GM10248 (cell line): ENCODE measurements around the gene SLC13A3.

Experiments
- CTCF ChIA-PET: fragments of 300-600 bp; sonication (Branson Sonifier 250); formaldehyde crosslinking; extraction: SDS; loops from one replicate; lab custom pipeline; 2021; ENCODE audit warnings: antibody characterized with exemption; lab: Yijun Ruan, JAX
- POLR2A ChIA-PET: fragments of 350-650 bp; sonication (Branson Sonifier 250); formaldehyde crosslinking; extraction: SDS; loops from one replicate; lab custom pipeline; 2020; ENCODE audit warnings: antibody characterized with exemption; lab: Yijun Ruan, JAX
- DNase-seq: peaks from one replicate; pipeline ENCODE4 v3.0.0; 2012; ENCODE audit errors: extremely low spot score
- TF ChIP-seq, protein P1 (sequence below): IDR thresholded peaks from 2 replicates; pipeline ENCODE4 v1.5.1; 2012; ENCODE audit warnings: mild to moderate bottlenecking, low read depth; ENCODE audit errors: extremely low read depth, missing control alignments, control extremely low read depth

The SLC13A3 gene

GRCh38 chr20:46689082-46689753, 38.0 kb upstream of the SLC13A3 start, which contains the start of gene TP53RK:
Gene TP53RK, minus strand, starts transcription at chr20:46689444. Its CDS starts 30 bp downstream, at chr20:46689414.
- TF ChIP-seq, protein P1, sequence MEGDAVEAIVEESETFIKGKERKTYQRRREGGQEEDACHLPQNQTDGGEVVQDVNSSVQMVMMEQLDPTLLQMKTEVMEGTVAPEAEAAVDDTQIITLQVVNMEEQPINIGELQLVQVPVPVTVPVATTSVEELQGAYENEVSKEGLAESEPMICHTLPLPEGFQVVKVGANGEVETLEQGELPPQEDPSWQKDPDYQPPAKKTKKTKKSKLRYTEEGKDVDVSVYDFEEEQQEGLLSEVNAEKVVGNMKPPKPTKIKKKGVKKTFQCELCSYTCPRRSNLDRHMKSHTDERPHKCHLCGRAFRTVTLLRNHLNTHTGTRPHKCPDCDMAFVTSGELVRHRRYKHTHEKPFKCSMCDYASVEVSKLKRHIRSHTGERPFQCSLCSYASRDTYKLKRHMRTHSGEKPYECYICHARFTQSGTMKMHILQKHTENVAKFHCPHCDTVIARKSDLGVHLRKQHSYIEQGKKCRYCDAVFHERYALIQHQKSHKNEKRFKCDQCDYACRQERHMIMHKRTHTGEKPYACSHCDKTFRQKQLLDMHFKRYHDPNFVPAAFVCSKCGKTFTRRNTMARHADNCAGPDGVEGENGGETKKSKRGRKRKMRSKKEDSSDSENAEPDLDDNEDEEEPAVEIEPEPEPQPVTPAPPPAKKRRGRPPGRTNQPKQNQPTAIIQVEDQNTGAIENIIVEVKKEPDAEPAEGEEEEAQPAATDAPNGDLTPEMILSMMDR = no peak
- peak; percentile 99 for DNase-seq
- ChIA-PET POLR2A (no interaction called here), CTCF (interaction anchor here (1.0 to 3.4 kb wide), 6 partner anchors 7 to 278 kb away, joined by 3 to 15 read pairs (median 4); partner anchors contain the start of gene OCSTAMP)

- POLR2A ChIA-PET = interaction anchor here (0.7 kb wide), 1 partner anchor 156 kb away, joined by 3 read pairs; no protein-coding TSS in a partner anchor
- TF ChIP-seq, protein P1 = no peak
- DNase-seq = no peak
- CTCF ChIA-PET = interaction anchor here (0.8 to 3.4 kb wide), 6 partner anchors 9 to 277 kb away, joined by 3 to 15 read pairs (median 4); partner anchors contain the start of gene OCSTAMP
Measured at GRCh38 chr20:46688151-46689081, 37.2 kb upstream of the SLC13A3 start.

DNA sequence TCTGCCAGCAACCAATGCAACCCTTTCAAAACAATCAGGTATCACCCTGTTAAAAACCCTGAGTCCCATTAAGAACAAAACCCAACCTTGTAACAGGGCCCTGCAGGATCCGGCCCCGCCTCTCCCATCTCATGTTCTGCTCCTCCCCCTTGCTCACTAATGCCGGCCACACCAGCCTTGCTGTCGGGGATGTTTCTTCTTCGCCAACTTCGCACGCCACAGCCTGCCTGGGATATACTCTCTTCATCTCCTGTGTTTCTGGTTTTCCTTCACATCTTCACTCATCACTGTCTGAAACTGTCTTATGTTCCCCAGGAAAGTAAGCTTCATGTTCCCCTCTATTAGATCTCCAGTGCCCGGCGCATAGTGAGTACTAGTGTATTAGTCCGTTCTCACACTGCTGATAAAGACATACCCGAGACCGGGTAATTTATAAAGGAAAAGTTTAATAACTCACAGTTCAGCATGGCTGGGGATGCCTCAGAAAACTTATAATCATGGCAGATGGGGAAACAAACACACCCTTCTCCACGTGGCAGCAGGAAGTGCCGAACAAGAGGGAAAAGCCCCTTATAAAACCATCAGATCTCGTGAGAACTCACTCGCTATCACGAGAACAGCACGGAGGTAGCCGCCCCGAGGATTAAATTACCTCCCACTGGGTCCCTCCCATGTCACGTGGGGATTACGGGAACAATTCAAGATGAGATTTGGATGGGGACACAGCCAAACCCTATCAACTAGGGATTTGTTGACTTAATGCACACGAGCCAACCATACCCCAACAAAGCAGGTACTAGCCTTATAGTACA, 32.9 kb upstream of the SLC13A3 start:
- DNase-seq = no peak
- TF ChIP-seq, protein P1 = no peak
- ChIA-PET CTCF (interaction anchor here (1.0 to 6.0 kb wide), 6 partner anchors 34 to 162 kb away, joined by 3 to 93 read pairs (median 6); no protein-coding TSS in a partner anchor), POLR2A (no interaction called here)

GRCh38 chr20:46683668-46683938, 32.3 kb upstream of the SLC13A3 start:
- CTCF ChIA-PET = interaction anchor here (0.9 to 6.0 kb wide), 8 partner anchors 35 to 669 kb away, joined by 3 to 93 read pairs (median 4); no protein-coding TSS in a partner anchor
- POLR2A ChIA-PET = no interaction called here

DNA sequence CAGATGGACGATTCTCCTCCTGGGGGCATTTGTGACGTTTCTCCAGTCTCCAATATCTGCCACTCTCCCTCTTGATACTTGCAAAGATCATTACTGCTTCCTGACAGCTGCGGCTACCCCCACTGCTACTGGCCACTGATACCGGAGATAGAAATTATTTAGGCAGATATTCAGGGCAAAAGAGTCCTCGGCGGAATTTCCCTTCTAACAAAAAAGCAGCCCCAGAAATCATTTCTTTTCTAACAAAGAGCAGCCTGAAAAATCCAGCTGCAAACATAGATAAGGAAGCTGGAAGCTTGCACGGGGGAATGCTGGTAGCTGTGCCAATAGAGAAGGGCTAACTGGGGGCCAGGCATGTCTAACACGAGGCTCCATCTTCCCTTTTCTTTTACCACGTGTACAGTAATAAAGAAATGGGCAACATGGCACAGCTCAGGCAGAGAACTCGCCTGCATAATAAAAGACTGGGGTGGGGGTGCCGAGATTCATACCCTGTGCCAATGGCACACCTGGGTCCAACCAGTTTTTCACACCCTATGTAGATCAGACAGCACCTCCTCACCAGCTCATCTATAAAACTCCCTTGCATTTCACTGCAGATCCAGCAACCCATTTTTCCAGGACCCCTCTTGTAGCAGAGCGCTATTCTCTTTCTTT, 31.9 kb upstream of the SLC13A3 start:
- DNase-seq = no peak
- CTCF ChIA-PET = interaction anchor here (0.9 to 6.0 kb wide), 12 partner anchors 11 to 669 kb away, joined by 3 to 93 read pairs (median 4); partner anchors contain the start of gene OCSTAMP
- POLR2A ChIA-PET = no interaction called here

More at GRCh38 chr20:46683668-46683938, 32.3 kb upstream of the SLC13A3 start:
- DNase-seq = no peak
- TF ChIP-seq, protein P1 = no peak

More for the DNA sequence above, 31.9 kb upstream of the SLC13A3 start:
- TF ChIP-seq, protein P1 = no peak
